EL (cell line): ENCODE measurements around the gene MTRFR.
A peak's percentile ranks its signal among the peaks of the same experiment; 100 is the strongest.
"Not testable (repeated sequence)": the region's sequence is repeated elsewhere in the genome, so short reads cannot be mapped to it uniquely, and the experiment has no call there.

Experiments
- DNase-seq: peaks from one replicate; pipeline ENCODE4 v3.0.0-alpha.2; 2016

The MTRFR gene

GRCh38 chr12:123232807-123233504, at the start of gene MTRFR, which contains the start of gene MPHOSPH9:
Gene MTRFR, plus strand, starts transcription at chr12:123233436. Its CDS starts 20,239 bp downstream, at chr12:123253675.
Gene MPHOSPH9, minus strand, starts transcription at chr12:123233141. Its CDS starts 2,777 bp downstream, at chr12:123230364.
- peak; percentile 100 for DNase-seq

- no peak for DNase-seq
Observed at GRCh38 chr12:123187637-123188036, 45.6 kb upstream of the MTRFR start.

GRCh38 chr12:123199936-123200335, 33.3 kb upstream of the MTRFR start:
- DNase-seq, result no peak

- no peak for DNase-seq
Observed at GRCh38 chr12:123200414-123200813, 32.8 kb upstream of the MTRFR start.

- not testable (repeated sequence) for DNase-seq
Observed at GRCh38 chr12:123206794-123207193, 26.4 kb upstream of the MTRFR start.

GRCh38 chr12:123207815-123208214, 25.4 kb upstream of the MTRFR start:
- not testable (repeated sequence) for DNase-seq

GRCh38 chr12:123223241-123223668, 10.0 kb upstream of the MTRFR start:
- DNase-seq, result no peak

GRCh38 chr12:123225443-123225842, 7.8 kb upstream of the MTRFR start:
- no peak for DNase-seq

- no peak for DNase-seq
Observed at GRCh38 chr12:123227581-123228258, 5.5 kb upstream of the MTRFR start.

GRCh38 chr12:123229051-123229450, 4.2 kb upstream of the MTRFR start:
- DNase-seq, result no peak

GRCh38 chr12:123231931-123232330, 1.3 kb upstream of the MTRFR start:
- peak; percentile 13 for DNase-seq

GRCh38 chr12:123232472-123232806, 797 bp upstream of the MTRFR start:
- DNase-seq, result no peak

GRCh38 chr12:123233505-123234308, 471 bp downstream of the MTRFR start:
- DNase-seq, result peak; percentile 17

GRCh38 chr12:123237646-123238329, 4.6 kb downstream of the MTRFR start:
- DNase-seq, result peak; percentile 72

- no peak for DNase-seq
Observed at GRCh38 chr12:123238330-123238682, 5.1 kb downstream of the MTRFR start.

GRCh38 chr12:123238961-123239360, 5.7 kb downstream of the MTRFR start:
- no peak for DNase-seq

GRCh38 chr12:123242116-123242904, 9.1 kb downstream of the MTRFR start:
- no peak for DNase-seq

GRCh38 chr12:123243671-123244262, 10.5 kb downstream of the MTRFR start:
- DNase-seq, result no peak

- DNase-seq, result no peak
Observed at GRCh38 chr12:123245678-123246077, 12.4 kb downstream of the MTRFR start.

- not testable (repeated sequence) for DNase-seq
Observed at GRCh38 chr12:123248129-123248528, 14.9 kb downstream of the MTRFR start.

- DNase-seq, result not testable (repeated sequence)
Observed at GRCh38 chr12:123248996-123249741, 15.9 kb downstream of the MTRFR start.
